H1 (cell line): ENCODE data around the gene SIRT6. TPM values are rescaled to one million over a fixed set of nuclear protein-coding genes. Genes with fewer than 3 reads are reported as not detected.

Experiments
- CTCF ChIA-PET: fragments of 300-600 bp; sonication (Branson Sonifier 250); formaldehyde crosslinking; loops from one replicate; lab custom pipeline; 2021; ENCODE audit not compliant: partially characterized antibody; lab: Charles Lee
- POLR2A ChIA-PET: fragments of 300-600 bp; sonication (Branson Sonifier 250); formaldehyde crosslinking; loops from one replicate; lab custom pipeline; 2021; ENCODE audit warnings: inconsistent platforms; ENCODE audit not compliant: partially characterized antibody; lab: Charles Lee
- DNase-seq, 2 experiments: peaks; one replicate each; pipeline versions ENCODE4 v3.0.0 to v3.0.0-alpha.2; 2010 to 2022; ENCODE audit warnings: low spot score in 2 of 2, low read depth in 1 of 2, mixed read lengths in 1 of 2
- FAIRE-seq: peaks from 2 replicates; lab custom pipeline; 2011; peaks lifted over from hg19 to GRCh38; lab: Jason Lieb, UNC
- H2AFZ ChIP-seq: 2 replicates; pipeline ENCODE4 v1.8.1; 2012; ENCODE audit warnings: low read length, inconsistent platforms
- H2AK5ac ChIP-seq: 2 replicates; pipeline ENCODE4 v1.6.1; 2013; ENCODE audit warnings: low read depth, low read length
- H2BK120ac ChIP-seq: replicated peaks from 2 replicates; pipeline ENCODE3; 2013; ENCODE audit warnings: low read depth, low read length, inconsistent platforms
- H2BK12ac ChIP-seq: 2 replicates; pipeline ENCODE4 v1.6.1; 2013; ENCODE audit warnings: low read depth, low read length
- H2BK15ac ChIP-seq: 2 replicates; pipeline ENCODE4 v1.6.1; 2013; ENCODE audit warnings: low read length
- H2BK20ac ChIP-seq: 2 replicates; pipeline ENCODE4 v1.6.1; 2013; ENCODE audit warnings: low read length
- H2BK5ac ChIP-seq: 2 replicates; pipeline ENCODE4 v1.6.1; 2013; ENCODE audit warnings: low read depth, low read length
- H3K14ac ChIP-seq: 2 replicates; pipeline ENCODE4 v1.6.1; 2013; ENCODE audit warnings: inconsistent platforms; ENCODE audit not compliant: insufficient read length
- H3K18ac ChIP-seq: 2 replicates; pipeline ENCODE4 v1.6.1; 2013; ENCODE audit warnings: low read length; ENCODE audit errors: extremely low read depth
- H3K23ac ChIP-seq: 2 replicates; pipeline ENCODE4 v1.6.1; 2013; ENCODE audit warnings: inconsistent platforms; ENCODE audit not compliant: insufficient read length
- H3K23me2 ChIP-seq: 2 replicates; pipeline ENCODE4 v1.6.1; 2013; ENCODE audit warnings: low read depth, low read length
- H3K27ac ChIP-seq: 2 replicates; pipeline ENCODE4 v1.6.1; 2011; ENCODE audit warnings: low read depth, low read length, inconsistent platforms
- H3K27me3 ChIP-seq, 4 experiments: replicated peaks in 1 of 4; 1 replicate in 1 of 4; 2 replicates in 3 of 4; pipeline versions ENCODE4 v1.6.1 to v1.8.1; 2011 to 2013; ENCODE audit warnings: low read length in 3 of 4, mild to moderate bottlenecking in 3 of 4, inconsistent platforms in 2 of 4, mixed read lengths in 2 of 4, moderate library complexity in 1 of 4; ENCODE audit not compliant: control insufficient read depth in 3 of 4, insufficient read depth in 3 of 4; ENCODE audit errors: extremely low read depth in 1 of 4
- H3K36me3 ChIP-seq, 4 experiments: 2 replicates each; pipeline versions ENCODE4 v1.6.1 to v1.8.1; 2011 to 2013; ENCODE audit warnings: mild to moderate bottlenecking in 4 of 4, low read length in 3 of 4, moderate library complexity in 2 of 4, control low read depth in 1 of 4, inconsistent platforms in 1 of 4; ENCODE audit not compliant: insufficient read depth in 4 of 4, control insufficient read depth in 2 of 4
- H3K4ac ChIP-seq: replicated peaks from 2 replicates; pipeline ENCODE3; 2013; ENCODE audit warnings: low read length, low read depth, mixed read lengths, inconsistent platforms; ENCODE audit not compliant: insufficient read length
- H3K4me1 ChIP-seq, 4 experiments: replicated peaks in 1 of 4; 1 replicate in 1 of 4; 2 replicates in 3 of 4; pipeline versions ENCODE4 v1.6.1 to v1.8.1; 2011 to 2013; ENCODE audit warnings: low read length in 3 of 4, inconsistent platforms in 2 of 4, mixed read lengths in 1 of 4; ENCODE audit not compliant: insufficient read depth in 4 of 4, control insufficient read depth in 3 of 4
- H3K4me2 ChIP-seq, 2 experiments: 2 replicates each; pipeline versions ENCODE4 v1.6.1 to v1.8.1; 2011 to 2013; ENCODE audit warnings: low read depth in 2 of 2, low read length in 2 of 2, control low read depth in 1 of 2, inconsistent platforms in 1 of 2, mild to moderate bottlenecking in 1 of 2; ENCODE audit not compliant: insufficient read depth in 1 of 2
- H3K4me3 ChIP-seq, 4 experiments: fragments of 200-600, 300-600 bp in 1 of 4; sonication (generic), shearing (Covaris generic), sonication (Bioruptor Twin) in 1 of 4; 2 replicates each; pipeline versions ENCODE4 v1.5.1 to v1.8.1; 2011 to 2016; ENCODE audit warnings: low read length in 4 of 4, low read depth in 3 of 4, control low read depth in 2 of 4, inconsistent platforms in 2 of 4, mild to moderate bottlenecking in 2 of 4, mixed read lengths in 1 of 4, moderate library complexity in 1 of 4; ENCODE audit not compliant: insufficient read depth in 2 of 4; ENCODE audit errors: extremely low read depth in 1 of 4
- H3K56ac ChIP-seq: replicated peaks from 2 replicates; pipeline ENCODE3; 2013; ENCODE audit warnings: low read depth, mild to moderate bottlenecking, mixed read lengths, low read length, inconsistent platforms; ENCODE audit not compliant: insufficient read length
- H3K79me1 ChIP-seq: 2 replicates; pipeline ENCODE4 v1.6.1; 2013; ENCODE audit warnings: low read depth, low read length, control low read depth
- H3K79me2 ChIP-seq, 2 experiments: 2 replicates each; pipeline versions ENCODE4 v1.6.1 to v1.8.1; 2012 to 2013; ENCODE audit warnings: low read length in 2 of 2, mild to moderate bottlenecking in 2 of 2, inconsistent platforms in 1 of 2; ENCODE audit not compliant: insufficient read depth in 2 of 2, control insufficient read depth in 1 of 2
- H3K9ac ChIP-seq, 4 experiments: replicated peaks in 1 of 4; 1 replicate in 1 of 4; 2 replicates in 3 of 4; pipeline versions ENCODE4 v1.6.1 to v1.8.1; 2011 to 2013; ENCODE audit warnings: low read depth in 3 of 4, low read length in 3 of 4, control low read depth in 2 of 4, mild to moderate bottlenecking in 2 of 4, moderate library complexity in 2 of 4, inconsistent platforms in 1 of 4; ENCODE audit errors: extremely low read depth in 1 of 4
- H3K9me3 ChIP-seq, 2 experiments: 2 replicates each; pipeline versions ENCODE4 v1.6.1 to v1.8.1; 2012 to 2013; ENCODE audit warnings: mild to moderate bottlenecking in 2 of 2, moderate library complexity in 2 of 2, control low read depth in 1 of 2, inconsistent platforms in 1 of 2, low read depth in 1 of 2, low read length in 1 of 2, mixed read lengths in 1 of 2; ENCODE audit not compliant: insufficient read depth in 2 of 2
- H4K20me1 ChIP-seq, 2 experiments: replicated peaks in 1 of 2; 2 replicates each; pipeline versions ENCODE3 to v1.8.1; 2011 to 2013; ENCODE audit warnings: inconsistent platforms in 2 of 2, low read length in 2 of 2, mild to moderate bottlenecking in 1 of 2; ENCODE audit not compliant: insufficient read depth in 2 of 2, control insufficient read depth in 1 of 2
- H4K5ac ChIP-seq: 2 replicates; pipeline ENCODE4 v1.6.1; 2013; ENCODE audit warnings: low read length, low read depth, mixed read lengths, inconsistent platforms; ENCODE audit not compliant: insufficient read length
- H4K8ac ChIP-seq: 2 replicates; pipeline ENCODE4 v1.8.0; 2013; ENCODE audit warnings: mild to moderate bottlenecking, moderate library complexity, low read length, inconsistent platforms; ENCODE audit not compliant: insufficient read depth; ENCODE audit errors: extremely low read depth
- H4K91ac ChIP-seq: replicated peaks from 2 replicates; pipeline ENCODE3; 2013; ENCODE audit warnings: low read length, mixed read lengths, inconsistent platforms; ENCODE audit not compliant: insufficient read length
- ASH2L ChIP-seq: fragments of 200-600, 300-600 bp; sonication (generic); IDR thresholded peaks from one replicate; pipeline ENCODE4 v1.7.1; 2017; ENCODE audit warnings: low read length
- E2F6 ChIP-seq: IDR thresholded peaks from 2 replicates; pipeline ENCODE4 v1.6.1; 2012; ENCODE audit warnings: inconsistent platforms
- EP300 ChIP-seq, 2 experiments: IDR thresholded peaks; 1 replicate in 1 of 2; 2 replicates in 1 of 2; pipeline ENCODE4 v1.6.1; 2011 to 2012; ENCODE audit warnings: low read depth in 2 of 2, low read length in 2 of 2, mild to moderate bottlenecking in 2 of 2, borderline replicate concordance in 1 of 2, inconsistent platforms in 1 of 2, moderate library complexity in 1 of 2
- GABPA ChIP-seq: IDR thresholded peaks from 2 replicates; pipeline ENCODE4 v1.6.1; 2011; ENCODE audit warnings: mild to moderate bottlenecking, low read length, moderate library complexity, borderline replicate concordance; ENCODE audit not compliant: insufficient read depth
- HDAC6 ChIP-seq: IDR thresholded peaks from one replicate; pipeline ENCODE4 v1.7.1; 2012; ENCODE audit warnings: low read depth, mild to moderate bottlenecking, inconsistent platforms, low read length, moderate library complexity
- KDM1A ChIP-seq: fragments of 200-600, 300-600 bp; sonication (generic); IDR thresholded peaks from 2 replicates; pipeline ENCODE4 v1.7.1; 2016; ENCODE audit warnings: mild to moderate bottlenecking, low read length, borderline replicate concordance
- NRF1 ChIP-seq: IDR thresholded peaks from 2 replicates; pipeline ENCODE4 v1.6.1; 2011; ENCODE audit warnings: mild to moderate bottlenecking, low read depth, low read length, improper control_type of control experiment
- RFX5 ChIP-seq: IDR thresholded peaks from 2 replicates; pipeline ENCODE4 v1.6.1; 2011; ENCODE audit warnings: low read depth, low read length, improper control_type of control experiment, borderline replicate concordance
- RNF2 ChIP-seq: fragments of 200-900, 300-1000 bp; sonication (generic); IDR thresholded peaks from 2 replicates; pipeline ENCODE4 v1.7.1; 2016; ENCODE audit warnings: borderline replicate concordance, low read depth, mild to moderate bottlenecking, antibody characterized with exemption, low read length; ENCODE audit not compliant: poor library complexity, severe bottlenecking; ENCODE audit errors: missing control alignments
- SIRT6 ChIP-seq: IDR thresholded peaks from one replicate; pipeline ENCODE4 v1.7.1; 2012; ENCODE audit warnings: low read length, inconsistent platforms
- SUZ12 ChIP-seq: fragments of 200-600 bp; sonication (generic); IDR thresholded peaks from 2 replicates; pipeline ENCODE4 v1.6.1; 2012; ENCODE audit warnings: mild to moderate bottlenecking, inconsistent platforms, low read length, moderate library complexity, mixed read lengths
- TAF7 ChIP-seq: optimal IDR thresholded peaks from 2 replicates; pipeline ENCODE3; 2011; ENCODE audit warnings: low read depth, mild to moderate bottlenecking, inconsistent platforms, low read length, moderate library complexity, borderline replicate concordance
- TCF12 ChIP-seq: IDR thresholded peaks from 2 replicates; pipeline ENCODE4 v1.6.1; 2011; ENCODE audit warnings: low read depth, mild to moderate bottlenecking, low read length
- WGBS, 2 experiments: shearing (Covaris generic) in 1 of 2; methylation state at CpG; one replicate each; pipeline versions ENCODE4 v1.1.6 to v1.1.7; 2013 to 2015; ENCODE audit warnings: low lambda C conversion rate in 2 of 2, mixed read lengths in 2 of 2, inconsistent platforms in 1 of 2, low coverage in 1 of 2, missing lambda C conversion rate in 1 of 2; ENCODE audit not compliant: insufficient replicate concordance in 2 of 2, insufficient coverage in 1 of 2, insufficient read length in 1 of 2; ENCODE audit errors: extremely low coverage in 1 of 2, missing lambda C conversion rate in 1 of 2; 5-methylcytosine and 5-hydroxymethylcytosine counted together
- polyA plus RNA-seq, 7 experiments: library from polyadenylated mRNA; depleted of rRNA in 3 of 7; stranded (reverse) in 5 of 7; unstranded in 2 of 7; fragments of >200 nt in 5 of 7; fragments of 200-250 nt in 2 of 7; gene quantifications; 1 replicate in 5 of 7; 2 replicates in 1 of 7; 4 replicates in 1 of 7; pipeline versions ENCODE4 v1.2.1 to v1.2.3, GENCODE V29; 2011 to 2013; ENCODE audit warnings: missing spikeins in 2 of 7, mixed read lengths in 2 of 7
- total RNA-seq: library from RNA; stranded (reverse); fragmentation: NEBNext Ultra II Directional; extraction: Animal tissue kit (Norgen Biotek cat#: 25700); gene quantifications from 2 replicates; pipeline ENCODE4 v1.2.1, GENCODE V29; 2021

The SIRT6 gene
- total and polyA plus RNA-seq, 2 of the 8 experiments (the other 6 are each of a cell fraction or from before 2014, with no cell fraction given), result 25.2 to 27.0 TPM

- Histone ChIP-seq H3K36me3 (no peaks in the 10 kb centered on the region), H3K27me3 (peaks cover 0 to 7% (median 3%) of the 10 kb centered on the region in 4 experiments; a peak in 2 of 7 replicates), H3K14ac (no peak overlapping the region), H3K23ac (no peak overlapping the region), H3K4me1 (peaks cover 0 to 2% (median 0%) of the 10 kb centered on the region in 4 experiments; a peak in 3 of 7 replicates), H3K4me2 (no peak overlapping the region), H4K5ac (no peak overlapping the region), H3K4ac (no peak overlapping the region), H2BK120ac (no peak overlapping the region), H3K79me1 (no peaks in the 10 kb centered on the region), H2BK12ac (no peak overlapping the region), H3K79me2 (no peaks in the 10 kb centered on the region), H2BK20ac (no peak overlapping the region), H3K9me3 (no peaks in the 10 kb centered on the region), H3K4me3 (no peak overlapping the region), H3K56ac (no peak overlapping the region), H4K8ac (no peak overlapping the region), H2BK15ac (no peak overlapping the region), H2BK5ac (no peak overlapping the region), H3K18ac (no peak overlapping the region), H3K9ac (no peak overlapping the region), H2AFZ (no peak overlapping the region), H3K23me2 (peaks cover 4% of the 10 kb centered on the region), H3K27ac (no peak overlapping the region), H2AK5ac (no peak overlapping the region), H4K20me1 (no peaks in the 10 kb centered on the region), H4K91ac (no peak overlapping the region)
- ChIA-PET CTCF (interaction anchor here (1.0 to 4.4 kb wide), 3 partner anchors 9 to 32 kb away, joined by 3 to 18 read pairs (median 5); no protein-coding TSS in a partner anchor), POLR2A (interaction anchor here (0.6 kb wide), 1 partner anchor 439 kb away, joined by 3 read pairs; no protein-coding TSS in a partner anchor)
- FAIRE-seq (no peak), DNase-seq (no peak)
- WGBS, 2 experiments, result 84% methylated on average over 8 of the region's 8 CpGs; no CpG with 5 or more reads in 1 of the 2 experiments
- no peak for TF ChIP-seq ASH2L
- no peak for TF ChIP-seq RFX5
- TF ChIP-seq RNF2, result no peak
- TF ChIP-seq KDM1A, result no peak
- TF ChIP-seq EP300 (IDR thresholded peaks at IDR 0.05; ENCODE audit: borderline replicate concordance in 1 of 2, low read depth in 2 of 2, low read length in 2 of 2), result no peak
- no peak for TF ChIP-seq NRF1
- no peak for TF ChIP-seq GABPA
- no peak for TF ChIP-seq SUZ12
- no peak for TF ChIP-seq TCF12
- TF ChIP-seq E2F6, result no peak
- no peak for TF ChIP-seq SIRT6
- no peak for TF ChIP-seq TAF7
- TF ChIP-seq HDAC6, result no peak
Observed at GRCh38 chr19:4196009-4196408, 13.6 kb upstream of the SIRT6 start.
